ENCODE results near the gene MMD2. TPM values are rescaled to one million over a fixed set of nuclear protein-coding genes. Genes with fewer than 3 reads are reported as not detected.
A peak's percentile ranks its signal among the peaks of the same experiment; 100 is the strongest.
"Not testable (repeated sequence)": the region's sequence is repeated elsewhere in the genome, so short reads cannot be mapped to it uniquely, and the experiment has no call there.

MMD2 gene
- total RNA-seq, 3 donors from 2014 or later, result not detected

- H3K4me3 Mint-ChIP-seq, result not testable (repeated sequence)
Observed at GRCh38 chr7:4972446-4972845, 13.5 kb upstream of the MMD2 start.

GRCh38 chr7:4965295-4966022, 6.5 kb upstream of the MMD2 start:
- DNase-seq (no peak), ATAC-seq (no peak)
- Mint-ChIP-seq H3K36me3 (ENCODE audit: insufficient read depth) (no peaks in the 10 kb centered on the region), H3K4me3 (no peak overlapping the region), H3K4me1 (ENCODE audit: low read depth) (no peaks in the 10 kb centered on the region), H3K9me3 (no peaks in the 10 kb centered on the region), H3K27me3 (ENCODE audit: low read depth) (peaks cover 28% of the 10 kb centered on the region)

More at GRCh38 chr7:4972446-4972845, 13.5 kb upstream of the MMD2 start:
- H3K4me1 Mint-ChIP-seq (ENCODE audit: low read depth), result peaks cover 14% of the 10 kb centered on the region
- not testable (repeated sequence) for DNase-seq; H3K27me3 Mint-ChIP-seq (ENCODE audit: low read depth); H3K36me3 Mint-ChIP-seq (ENCODE audit: insufficient read depth); ATAC-seq; H3K9me3 Mint-ChIP-seq

GRCh38 chr7:4964506-4964905, 5.5 kb upstream of the MMD2 start:
- no peaks in the 10 kb centered on the region for H3K36me3 Mint-ChIP-seq (ENCODE audit: insufficient read depth)
- H3K4me3 Mint-ChIP-seq, result no peak overlapping the region
- H3K4me1 Mint-ChIP-seq (ENCODE audit: low read depth), result no peaks in the 10 kb centered on the region
- ATAC-seq (no peak), DNase-seq (no peak)
- H3K9me3 Mint-ChIP-seq, result no peaks in the 10 kb centered on the region
- peaks cover 30% of the 10 kb centered on the region for H3K27me3 Mint-ChIP-seq (ENCODE audit: low read depth)

- no peak for ATAC-seq
- peaks cover 5% of the 10 kb centered on the region for H3K4me1 Mint-ChIP-seq (ENCODE audit: low read depth)
Observed at GRCh38 chr7:4962872-4963775, 4.1 kb upstream of the MMD2 start.

GRCh38 chr7:4960363-4960762, 1.4 kb upstream of the MMD2 start:
- peaks cover 51% of the 10 kb centered on the region for H3K27me3 Mint-ChIP-seq (ENCODE audit: low read depth)
- no peak overlapping the region for H3K4me3 Mint-ChIP-seq
- ATAC-seq (no peak), DNase-seq (no peak)
- H3K4me1 Mint-ChIP-seq (ENCODE audit: low read depth), result peaks cover 5% of the 10 kb centered on the region
- H3K9me3 Mint-ChIP-seq, result no peaks in the 10 kb centered on the region
- H3K36me3 Mint-ChIP-seq (ENCODE audit: insufficient read depth), result no peaks in the 10 kb centered on the region

More at GRCh38 chr7:4962872-4963775, 4.1 kb upstream of the MMD2 start:
- Mint-ChIP-seq H3K9me3 (no peaks in the 10 kb centered on the region), H3K27me3 (ENCODE audit: low read depth) (peaks cover 35% of the 10 kb centered on the region), H3K36me3 (ENCODE audit: insufficient read depth) (no peaks in the 10 kb centered on the region), H3K4me3 (no peak overlapping the region)
- DNase-seq, result no peak

- ATAC-seq, result no peak
- Mint-ChIP-seq H3K4me3 (no peak overlapping the region), H3K9me3 (no peaks in the 10 kb centered on the region), H3K36me3 (ENCODE audit: insufficient read depth) (no peaks in the 10 kb centered on the region), H3K27me3 (ENCODE audit: low read depth) (peaks cover 54% of the 10 kb centered on the region), H3K4me1 (ENCODE audit: low read depth) (peaks cover 5% of the 10 kb centered on the region)
- DNase-seq, result no peak
Observed at GRCh38 chr7:4959893-4960292, 906 bp upstream of the MMD2 start.

- H3K36me3 Mint-ChIP-seq (ENCODE audit: insufficient read depth), result no peaks in the 10 kb centered on the region
- no peak overlapping the region for H3K4me3 Mint-ChIP-seq
- no peak for DNase-seq
- H3K9me3 Mint-ChIP-seq, result no peaks in the 10 kb centered on the region
- H3K4me1 Mint-ChIP-seq (ENCODE audit: low read depth), result peaks cover 5% of the 10 kb centered on the region
- peaks cover 54% of the 10 kb centered on the region for H3K27me3 Mint-ChIP-seq (ENCODE audit: low read depth)
- no peak for ATAC-seq
Observed at GRCh38 chr7:4959306-4959705, 319 bp upstream of the MMD2 start.

GRCh38 chr7:4957847-4958476, 1.0 kb downstream of the MMD2 start:
- no peak for DNase-seq
- Mint-ChIP-seq H3K4me1 (ENCODE audit: low read depth) (peaks cover 5% of the 10 kb centered on the region), H3K9me3 (no peaks in the 10 kb centered on the region), H3K36me3 (ENCODE audit: insufficient read depth) (no peaks in the 10 kb centered on the region), H3K4me3 (peak overlapping the region; percentile 72), H3K27me3 (ENCODE audit: low read depth) (peaks cover 53% of the 10 kb centered on the region)
- no peak for ATAC-seq

GRCh38 chr7:4951903-4952636, 6.9 kb downstream of the MMD2 start:
- ATAC-seq, result no peak
- H3K4me3 Mint-ChIP-seq, result no peak overlapping the region
- no peaks in the 10 kb centered on the region for H3K4me1 Mint-ChIP-seq (ENCODE audit: low read depth)
- no peak for DNase-seq
- H3K36me3 Mint-ChIP-seq (ENCODE audit: insufficient read depth), result no peaks in the 10 kb centered on the region
- H3K27me3 Mint-ChIP-seq (ENCODE audit: low read depth), result peaks cover 45% of the 10 kb centered on the region
- H3K9me3 Mint-ChIP-seq, result no peaks in the 10 kb centered on the region

GRCh38 chr7:4951304-4951703, 7.7 kb downstream of the MMD2 start:
- Mint-ChIP-seq H3K9me3 (no peaks in the 10 kb centered on the region), H3K4me3 (no peak overlapping the region), H3K36me3 (ENCODE audit: insufficient read depth) (no peaks in the 10 kb centered on the region), H3K27me3 (ENCODE audit: low read depth) (peaks cover 43% of the 10 kb centered on the region), H3K4me1 (ENCODE audit: low read depth) (no peaks in the 10 kb centered on the region)
- ATAC-seq (no peak), DNase-seq (no peak)

- H3K4me3 Mint-ChIP-seq, result no peak overlapping the region
- H3K9me3 Mint-ChIP-seq, result no peaks in the 10 kb centered on the region
- no peaks in the 10 kb centered on the region for H3K36me3 Mint-ChIP-seq (ENCODE audit: insufficient read depth)
- peaks cover 32% of the 10 kb centered on the region for H3K27me3 Mint-ChIP-seq (ENCODE audit: low read depth)
- H3K4me1 Mint-ChIP-seq (ENCODE audit: low read depth), result no peaks in the 10 kb centered on the region
- ATAC-seq (no peak), DNase-seq (no peak)
Observed at GRCh38 chr7:4948402-4948801, 10.6 kb downstream of the MMD2 start.

- H3K4me1 Mint-ChIP-seq (ENCODE audit: low read depth), result no peaks in the 10 kb centered on the region
- no peaks in the 10 kb centered on the region for H3K9me3 Mint-ChIP-seq
- peaks cover 18% of the 10 kb centered on the region for H3K27me3 Mint-ChIP-seq (ENCODE audit: low read depth)
- H3K4me3 Mint-ChIP-seq, result no peak overlapping the region
- no peak for ATAC-seq
- DNase-seq, result no peak
- H3K36me3 Mint-ChIP-seq (ENCODE audit: insufficient read depth), result no peaks in the 10 kb centered on the region
Observed at GRCh38 chr7:4945949-4946348, 13.0 kb downstream of the MMD2 start.

GRCh38 chr7:4944939-4945338, 14.0 kb downstream of the MMD2 start:
- Mint-ChIP-seq H3K27me3 (ENCODE audit: low read depth) (peaks cover 12% of the 10 kb centered on the region), H3K9me3 (no peaks in the 10 kb centered on the region), H3K4me3 (no peak overlapping the region), H3K4me1 (ENCODE audit: low read depth) (no peaks in the 10 kb centered on the region), H3K36me3 (ENCODE audit: insufficient read depth) (no peaks in the 10 kb centered on the region)
- ATAC-seq (no peak), DNase-seq (no peak)

- H3K4me1 Mint-ChIP-seq (ENCODE audit: low read depth), result no peaks in the 10 kb centered on the region
- no peak overlapping the region for H3K4me3 Mint-ChIP-seq
- ATAC-seq, result no peak
- DNase-seq, result no peak
- H3K9me3 Mint-ChIP-seq, result no peaks in the 10 kb centered on the region
- H3K27me3 Mint-ChIP-seq (ENCODE audit: low read depth), result peaks cover 12% of the 10 kb centered on the region
- H3K36me3 Mint-ChIP-seq (ENCODE audit: insufficient read depth), result no peaks in the 10 kb centered on the region
Observed at GRCh38 chr7:4943297-4943696, 15.7 kb downstream of the MMD2 start.

Measured in activated T-cell treated with anti-CD3 and anti-CD28 coated beads, Interleukin-2, amount 50 U/mL, for 4 hours (primary cell).